Ascending aorta (tissue), 2 donors: ENCODE measurements around the gene PDE9A. TPM values are rescaled to one million over a fixed set of nuclear protein-coding genes. Genes with fewer than 3 reads are reported as not detected.

Experiments
- DNase-seq, 2 donors: peaks; one replicate each; pipeline ENCODE4 v3.0.0-alpha.2; 2019; ENCODE audit warnings: low spot score in 2 of 2
- H3K27ac ChIP-seq, 2 donors: fragments of 200-600 bp; sonication (generic); one replicate each; pipeline ENCODE4 v1.5.1; 2016 to 2017; ENCODE audit warnings: mild to moderate bottlenecking in 1 of 2
- H3K27me3 ChIP-seq: fragments of 200-600 bp; sonication (generic); one replicate; pipeline ENCODE4 v1.5.1; 2017
- H3K36me3 ChIP-seq, 2 donors: fragments of 200-600 bp; sonication (generic); one replicate each; pipeline ENCODE4 v1.5.1; 2016
- H3K4me1 ChIP-seq, 2 donors: fragments of 200-600 bp; sonication (generic); one replicate each; pipeline ENCODE4 v1.5.1; 2016 to 2017; ENCODE audit warnings: mild to moderate bottlenecking in 1 of 2
- H3K4me3 ChIP-seq, 2 donors: fragments of 200-600 bp; sonication (generic); one replicate each; pipeline ENCODE4 v1.5.1; 2016 to 2017; ENCODE audit warnings: mild to moderate bottlenecking in 1 of 2
- H3K9me3 ChIP-seq, 2 donors: fragments of 200-600 bp; sonication (generic); one replicate each; pipeline ENCODE4 v1.5.1; 2016
- CTCF ChIP-seq, 3 experiments: fragments of 200-600 bp in 2 of 3; fragments of 450-650 bp in 1 of 3; sonication (generic) in 2 of 3; IDR thresholded peaks; one replicate each; pipeline ENCODE4 v1.5.1; 2016 to 2019; ENCODE audit warnings: antibody characterized with exemption in 3 of 3, mild to moderate bottlenecking in 1 of 3, moderate library complexity in 1 of 3
- intact Hi-C: fragments of 100-400 bp; cut with DNase I; formaldehyde crosslinking; loops from one replicate; pipeline ENCODE4 v1.15.1; 2023
- total RNA-seq: library from RNA; depleted of rRNA; stranded (reverse); fragments of >200 nt; gene quantifications from one replicate; pipeline ENCODE4 v1.1.0, GENCODE V29; 2016

PDE9A gene
- total RNA-seq, 1 donor from 2014 or later = 2.2 TPM

- no peaks in the 10 kb centered on the region for H3K27me3 ChIP-seq
- H3K27ac ChIP-seq = no peak overlapping the region
- H3K4me1 ChIP-seq = no peaks in the 10 kb centered on the region
- no peaks in the 10 kb centered on the region for H3K36me3 ChIP-seq
- intact Hi-C loops = no loop called here
- DNase-seq = no peak
- no peak overlapping the region for H3K4me3 ChIP-seq
- TF ChIP-seq CTCF (IDR thresholded peaks at IDR 0.05) = no peak
- no peaks in the 10 kb centered on the region for H3K9me3 ChIP-seq
Observed at GRCh38 chr21:42645211-42646075, 8.0 kb upstream of the PDE9A start.

DNA sequence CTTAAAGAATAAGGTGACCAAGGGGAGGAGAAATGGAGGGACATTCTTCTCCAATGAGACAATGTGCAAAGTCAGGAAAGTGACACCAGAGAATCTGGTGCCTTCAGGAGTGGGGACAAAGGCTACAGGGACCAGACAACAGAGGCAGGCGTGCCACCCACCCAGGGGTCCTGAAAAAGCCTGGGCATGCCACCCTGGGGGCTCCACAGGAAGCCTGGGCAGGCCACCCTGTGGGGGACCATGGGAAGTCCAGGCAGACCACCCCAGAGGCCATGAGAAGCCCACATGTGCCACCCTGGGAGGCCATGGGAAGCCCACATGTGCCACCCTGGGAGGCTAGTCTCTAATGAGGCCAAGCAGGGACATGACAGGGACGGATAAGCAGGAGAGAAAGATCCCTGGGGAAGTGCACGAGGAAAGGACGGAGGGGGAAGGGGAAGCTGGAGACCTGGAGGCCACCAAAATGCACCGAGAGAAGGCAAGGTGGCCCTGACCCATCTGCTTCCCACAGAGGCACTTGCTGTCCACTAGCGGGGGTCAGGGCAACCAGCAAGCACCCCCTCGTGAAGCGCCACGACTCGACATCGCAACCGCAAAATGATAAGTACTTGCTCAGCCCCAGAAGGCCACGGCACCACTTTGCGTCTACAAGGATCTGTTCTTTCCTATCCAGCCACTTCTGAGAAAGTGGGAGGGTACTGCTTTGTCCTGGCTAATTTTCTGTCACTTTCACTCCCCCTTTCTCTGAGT lies 7.2 kb upstream of the PDE9A start:
- no peaks in the 10 kb centered on the region for H3K4me1 ChIP-seq
- no peak overlapping the region for H3K4me3 ChIP-seq
- intact Hi-C loops = no loop called here
- no peak overlapping the region for H3K27ac ChIP-seq
- no peak for TF ChIP-seq CTCF (IDR thresholded peaks at IDR 0.05)
- H3K36me3 ChIP-seq = no peaks in the 10 kb centered on the region
- H3K27me3 ChIP-seq = no peaks in the 10 kb centered on the region
- DNase-seq = no peak
- H3K9me3 ChIP-seq = no peaks in the 10 kb centered on the region

DNA sequence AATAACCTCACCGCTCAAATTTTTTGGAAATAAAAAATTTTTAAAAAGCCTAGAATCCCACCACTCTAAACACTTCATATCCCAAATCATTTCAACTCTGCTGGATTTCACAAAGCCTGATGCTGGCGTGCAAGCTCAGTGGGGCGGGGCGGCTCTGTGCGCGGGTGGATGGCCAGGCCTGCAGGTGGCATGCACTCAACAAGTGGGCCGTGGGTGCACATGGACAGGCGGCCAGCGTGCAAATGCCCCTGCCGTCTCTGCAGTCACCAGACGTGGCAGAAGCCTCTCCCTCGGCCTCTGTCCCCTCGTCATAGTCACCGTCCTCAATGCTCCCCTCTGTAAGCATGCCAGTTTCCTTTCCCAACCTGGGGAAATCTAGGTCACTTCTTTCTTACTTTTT lies 6.6 kb upstream of the PDE9A start:
- DNase-seq = no peak
- Histone ChIP-seq H3K27ac (no peak overlapping the region), H3K4me3 (no peak overlapping the region), H3K4me1 (no peaks in the 10 kb centered on the region), H3K36me3 (no peaks in the 10 kb centered on the region), H3K9me3 (no peaks in the 10 kb centered on the region), H3K27me3 (no peaks in the 10 kb centered on the region)
- no peak for TF ChIP-seq CTCF (IDR thresholded peaks at IDR 0.05)
- intact Hi-C loops = no loop called here

GRCh38 chr21:42648606-42649005 lies 4.8 kb upstream of the PDE9A start:
- TF ChIP-seq CTCF (IDR thresholded peaks at IDR 0.05) = no peak
- Histone ChIP-seq H3K36me3 (no peaks in the 10 kb centered on the region), H3K9me3 (no peaks in the 10 kb centered on the region), H3K27me3 (no peaks in the 10 kb centered on the region), H3K4me3 (no peak overlapping the region), H3K27ac (no peak overlapping the region), H3K4me1 (no peaks in the 10 kb centered on the region)
- intact Hi-C loops = no loop called here
- DNase-seq = no peak

DNA sequence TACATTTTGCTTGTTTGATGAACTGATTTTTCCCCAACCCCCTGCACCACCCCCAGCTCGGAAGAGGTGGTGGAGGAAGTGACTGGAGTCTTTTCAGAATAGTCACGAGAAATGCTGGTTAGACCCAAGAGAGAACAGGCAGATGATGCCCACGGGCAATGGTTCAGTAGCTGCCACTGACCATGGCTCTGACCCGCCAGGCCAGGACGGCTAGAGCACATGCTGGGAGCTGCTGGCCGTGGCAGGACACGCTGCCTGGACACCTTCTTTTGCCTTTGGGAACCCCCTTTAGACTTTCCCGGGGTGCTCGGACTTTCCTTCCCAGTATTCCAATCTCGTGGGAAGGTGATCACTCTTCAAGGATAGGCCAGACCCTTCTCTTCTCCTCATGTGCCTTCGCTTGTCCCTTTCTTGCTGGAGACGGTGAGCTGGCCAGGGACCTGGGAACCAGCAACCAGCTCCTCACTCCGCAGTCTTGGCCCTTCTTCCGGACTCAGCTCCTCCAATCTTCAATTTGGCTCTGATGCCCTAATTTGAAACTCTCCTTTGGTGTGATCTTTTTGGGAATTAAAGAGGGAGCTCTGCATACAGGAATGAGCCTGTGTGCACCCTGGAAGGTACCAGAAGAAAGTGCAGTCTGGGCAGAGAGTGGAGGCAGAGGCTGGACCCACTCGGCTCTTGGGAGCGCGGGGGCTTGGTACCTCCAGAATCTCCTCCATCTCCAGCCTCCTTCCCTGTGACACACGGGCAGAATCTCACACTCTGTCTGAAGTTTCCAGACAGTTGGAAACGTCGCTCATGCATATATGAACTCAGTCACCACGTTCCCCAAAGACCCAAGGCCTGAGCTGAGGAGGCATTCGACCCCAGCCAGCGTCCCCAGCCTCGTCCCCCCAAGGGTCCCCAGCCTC lies 4.0 kb upstream of the PDE9A start:
- intact Hi-C loops = no loop called here
- H3K27me3 ChIP-seq = no peaks in the 10 kb centered on the region
- no peak overlapping the region for H3K4me3 ChIP-seq
- no peaks in the 10 kb centered on the region for H3K9me3 ChIP-seq
- no peak for DNase-seq
- TF ChIP-seq CTCF (IDR thresholded peaks at IDR 0.05) = no peak
- peaks cover 3% of the 10 kb centered on the region in 2 donors for H3K4me1 ChIP-seq
- H3K36me3 ChIP-seq = no peaks in the 10 kb centered on the region
- H3K27ac ChIP-seq = no peak overlapping the region
